Activated naive CD4-positive, alpha-beta T cell treated with anti-CD3 and anti-CD28 coated beads, Interleukin-2, amount 50 U/mL, for 16 hours (primary cell): Measurements from ENCODE around the gene TBL1X.

ENCODE experiments used
- DNase-seq: peaks from one replicate; pipeline ENCODE4 v3.0.0-alpha.2; 2020

TBL1X gene

GRCh38 chrX:9785254-9785943, 320.5 kb downstream of the TBL1X start:
- DNase-seq, result no peak

GRCh38 chrX:9785944-9786797, 321.3 kb downstream of the TBL1X start, which contains the start of gene SHROOM2:
TSS of gene SHROOM2 (plus strand) at chrX:9786429. CDS start at chrX:9786546, 117 bp downstream.
- no peak for DNase-seq

GRCh38 chrX:9786798-9787635, 322.2 kb downstream of the TBL1X start:
- no peak for DNase-seq

- no peak for DNase-seq
Observed at GRCh38 chrX:9788911-9789310, 324.1 kb downstream of the TBL1X start.

- DNase-seq, result no peak
Observed at GRCh38 chrX:9789555-9789954, 324.7 kb downstream of the TBL1X start.
